Midbrain (tissue), 1 donor: ENCODE results near the gene GNG12.
A peak's percentile ranks its signal among the peaks of the same experiment; 100 is the strongest.
"Not testable (repeated sequence)": the region's sequence is repeated elsewhere in the genome, so short reads cannot be mapped to it uniquely, and the experiment has no call there.

Source experiments
- DNase-seq: peaks from one replicate; lab custom pipeline; 2025; lab: John Stamatoyannopoulos, UW

GNG12 gene

DNA sequence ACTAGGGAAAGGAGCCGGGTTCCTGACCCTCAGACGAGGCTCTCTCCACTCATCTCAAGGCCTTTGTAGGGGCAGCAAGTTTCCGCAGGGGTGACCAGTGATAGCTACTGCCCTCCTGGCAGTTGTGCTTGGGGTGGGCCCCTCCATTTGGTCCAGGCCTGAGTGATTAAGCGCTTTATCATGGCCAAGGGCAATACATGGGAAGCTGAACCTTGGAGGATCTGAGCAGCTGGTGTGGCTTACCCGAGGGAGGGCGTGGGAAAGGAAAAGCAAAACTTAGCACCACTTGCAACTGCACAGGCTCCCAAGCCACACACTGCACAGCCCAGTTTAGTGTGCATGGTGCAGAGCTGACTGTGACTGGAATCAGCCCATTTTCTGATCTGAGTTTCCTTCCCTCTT lies 100.5 kb downstream of the GNG12 start:
- DNase-seq = no peak

DNA sequence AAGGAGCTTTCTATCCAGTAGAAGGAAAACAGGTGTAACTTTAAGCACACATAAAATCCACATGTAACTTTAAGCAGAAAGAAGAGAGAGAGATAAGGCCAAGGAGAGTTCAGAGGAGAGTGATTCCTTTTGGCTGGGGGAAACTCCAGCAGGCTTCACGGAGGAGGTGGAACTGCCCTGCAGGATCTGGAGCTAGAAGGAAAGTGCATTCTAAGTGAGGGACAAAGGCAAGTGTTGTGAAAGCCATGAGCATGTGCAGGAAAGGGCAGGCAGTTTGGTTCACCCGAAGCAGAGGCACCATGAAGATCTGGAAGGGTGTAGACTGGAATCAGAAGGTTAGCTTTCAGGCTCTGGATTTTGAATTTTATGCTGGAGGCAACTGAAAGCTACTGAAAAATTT lies 101.9 kb downstream of the GNG12 start:
- DNase-seq = no peak

- DNase-seq = not testable (repeated sequence)
Observed at GRCh38 chr1:67730312-67730711, 103.0 kb downstream of the GNG12 start.

DNA sequence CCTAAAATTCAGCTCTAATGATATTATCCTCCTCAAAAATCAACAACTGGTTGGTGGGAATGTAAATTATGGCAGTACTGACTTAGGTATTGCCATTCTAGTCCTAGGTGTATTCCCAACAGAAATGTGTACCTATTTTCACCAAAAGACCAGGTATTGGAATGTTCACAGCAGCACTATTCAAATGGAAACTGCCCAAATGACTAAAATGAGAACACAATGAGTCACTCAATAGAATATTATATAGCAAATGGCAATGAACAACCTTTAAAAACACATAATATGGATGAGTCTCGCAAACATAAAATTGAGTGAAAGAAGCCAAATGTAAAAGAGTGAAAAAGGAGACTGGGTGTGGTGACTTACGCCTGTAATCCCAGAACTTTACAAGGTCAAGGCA lies 103.4 kb downstream of the GNG12 start:
- DNase-seq = no peak

DNA sequence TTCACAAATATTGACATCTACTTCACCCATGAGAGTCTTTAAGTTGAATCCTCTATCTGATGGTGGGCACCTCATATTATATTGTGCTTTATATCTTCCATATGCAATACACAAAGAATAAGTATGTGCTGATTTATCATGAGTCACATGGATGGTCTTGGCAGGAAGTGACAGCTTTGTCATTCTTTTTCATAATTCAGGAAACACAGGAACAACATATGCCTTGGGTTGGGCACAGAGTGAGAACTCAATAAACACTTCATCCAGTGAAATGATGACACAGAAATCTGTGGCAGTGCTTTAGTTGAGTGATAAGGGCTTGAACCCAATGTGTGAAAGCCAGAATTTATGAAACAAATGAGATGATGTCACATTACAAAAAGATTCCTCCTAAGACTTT lies 107.0 kb downstream of the GNG12 start:
- DNase-seq = no peak

DNA sequence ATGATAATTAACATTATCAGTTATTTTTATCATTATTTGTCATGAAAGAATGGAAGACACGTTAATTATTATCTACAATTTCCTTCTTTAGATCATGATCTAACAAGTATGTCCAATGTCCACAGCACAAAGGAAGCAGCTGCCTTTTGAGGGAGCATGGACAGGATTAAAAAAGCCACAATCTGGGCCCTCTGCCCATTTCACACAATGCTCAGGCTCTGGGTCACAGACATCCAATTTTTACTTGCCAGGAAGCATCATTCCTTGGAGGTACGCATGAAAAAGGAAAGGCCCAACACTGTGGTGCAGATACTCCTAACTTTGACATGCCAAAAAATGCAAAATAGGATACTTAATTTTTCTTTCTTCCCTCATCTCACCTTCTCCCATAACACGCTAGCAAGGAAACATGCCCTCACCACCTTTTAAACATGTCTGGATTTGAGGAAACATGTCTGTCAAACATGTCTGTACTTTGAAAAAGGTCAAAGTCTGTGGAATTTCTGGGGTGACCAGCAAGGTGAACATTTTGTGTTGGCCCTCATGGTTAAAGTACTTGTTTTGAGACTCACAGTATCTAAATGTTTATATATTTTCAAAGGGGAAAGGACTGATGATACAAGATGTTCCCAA lies 108.2 kb downstream of the GNG12 start:
- DNase-seq = peak; percentile 34

- DNase-seq = no peak
Observed at GRCh38 chr1:67723620-67724019, 109.6 kb downstream of the GNG12 start.

- no peak for DNase-seq
Observed at GRCh38 chr1:67723126-67723525, 110.1 kb downstream of the GNG12 start.

DNA sequence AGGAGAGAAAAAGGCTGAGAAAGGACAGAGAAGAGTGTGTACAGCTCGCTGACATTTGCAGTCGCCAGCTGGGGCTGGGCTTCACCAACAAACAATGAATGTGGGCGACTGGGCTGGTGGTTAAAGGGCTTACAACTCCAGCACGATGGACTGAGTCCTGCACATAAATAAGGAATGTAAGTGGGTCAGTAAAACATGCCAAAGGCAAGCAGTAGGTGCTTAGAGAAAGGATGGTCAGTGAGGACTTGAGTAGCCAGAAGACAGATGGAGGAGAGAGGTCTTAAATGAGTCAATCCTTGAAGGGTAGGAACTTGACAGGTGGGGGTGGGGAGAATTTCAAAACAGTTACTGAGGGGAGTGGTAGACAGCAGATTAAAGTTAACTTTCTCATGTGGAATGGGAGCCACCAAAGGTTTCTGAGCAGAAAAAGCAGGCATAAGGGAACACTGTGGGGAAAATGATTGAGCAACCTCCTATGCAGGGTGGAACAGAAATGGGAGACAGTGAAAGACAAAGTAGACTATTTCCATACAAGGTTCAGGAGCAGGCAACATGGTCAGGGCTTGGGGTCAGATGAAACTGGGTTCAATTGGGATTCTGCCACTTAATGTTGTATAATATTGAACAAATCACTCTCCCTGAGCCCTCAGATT lies 110.8 kb downstream of the GNG12 start:
- DNase-seq = peak; percentile 5

DNA sequence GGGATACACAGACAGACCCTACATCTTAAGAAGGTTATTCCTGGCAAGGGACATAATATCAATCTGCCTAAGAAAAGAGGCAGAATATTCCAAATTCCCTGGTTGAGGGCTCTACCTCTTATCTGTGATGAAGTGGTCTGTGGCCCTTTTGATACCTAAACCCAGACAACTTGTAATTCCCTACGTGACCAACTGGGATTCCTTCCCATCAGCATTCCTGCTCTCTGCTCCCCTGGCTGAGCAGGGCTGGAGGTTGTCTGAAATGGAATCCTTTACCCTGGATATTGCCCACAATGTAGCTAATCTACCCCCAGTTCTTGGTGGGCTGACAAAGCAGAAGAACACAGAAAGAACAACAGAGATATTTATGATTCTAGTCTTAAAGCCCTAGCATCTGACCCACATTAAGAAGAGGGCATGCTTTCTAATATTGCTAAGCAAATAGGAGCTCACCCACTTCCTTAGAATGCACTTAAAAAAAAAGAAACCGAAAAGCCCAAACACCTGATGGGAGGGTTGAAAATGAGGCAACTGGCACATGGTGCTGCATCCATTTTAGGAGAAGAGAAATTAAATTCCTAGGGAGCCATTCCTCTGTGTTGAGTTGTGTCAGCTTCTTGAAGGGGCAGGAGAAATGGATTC lies 111.5 kb downstream of the GNG12 start:
- DNase-seq = no peak

GRCh38 chr1:67721112-67721511 lies 112.2 kb downstream of the GNG12 start:
- no peak for DNase-seq

DNA sequence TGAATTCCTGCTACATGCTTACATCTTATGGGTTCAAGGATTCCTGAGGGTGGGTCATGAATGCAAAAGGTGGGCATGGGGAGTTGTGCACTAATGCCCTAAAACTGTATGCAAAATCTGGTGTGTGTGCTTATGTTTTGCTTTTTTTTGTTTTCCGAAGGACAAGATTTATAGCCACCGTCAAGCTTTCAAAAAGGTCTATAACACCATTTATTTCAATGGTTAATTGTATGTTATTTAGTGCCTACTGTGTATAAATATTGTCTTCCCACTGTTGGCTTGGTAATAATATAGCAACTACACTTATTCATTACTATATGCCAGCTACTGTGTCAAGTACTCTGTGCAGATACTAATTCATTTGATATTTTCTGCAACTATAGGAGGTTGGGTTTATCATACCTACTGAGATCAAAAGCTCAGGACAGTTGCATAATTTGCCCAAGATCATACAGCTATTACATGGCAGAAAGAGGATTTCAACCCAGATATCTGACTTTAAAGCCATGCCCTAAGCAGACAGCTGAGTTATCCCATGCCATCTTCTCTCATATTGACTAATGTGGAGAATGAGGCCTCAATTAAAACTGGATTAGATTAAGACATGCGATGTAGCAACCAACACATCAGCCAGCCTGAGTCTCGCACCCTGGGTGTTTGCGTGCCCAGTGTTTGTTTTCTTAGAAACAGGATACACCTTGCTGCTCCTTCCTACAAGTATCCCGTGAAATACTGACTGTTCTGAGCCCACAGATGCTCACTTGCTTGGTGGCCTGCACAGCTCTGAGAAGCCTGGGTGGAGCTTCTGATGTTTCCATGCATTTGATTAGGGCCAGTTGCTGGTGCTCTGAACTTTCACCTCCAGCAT lies 113.7 kb downstream of the GNG12 start:
- no peak for DNase-seq

GRCh38 chr1:67717876-67718275 lies 115.4 kb downstream of the GNG12 start:
- DNase-seq = no peak

DNA sequence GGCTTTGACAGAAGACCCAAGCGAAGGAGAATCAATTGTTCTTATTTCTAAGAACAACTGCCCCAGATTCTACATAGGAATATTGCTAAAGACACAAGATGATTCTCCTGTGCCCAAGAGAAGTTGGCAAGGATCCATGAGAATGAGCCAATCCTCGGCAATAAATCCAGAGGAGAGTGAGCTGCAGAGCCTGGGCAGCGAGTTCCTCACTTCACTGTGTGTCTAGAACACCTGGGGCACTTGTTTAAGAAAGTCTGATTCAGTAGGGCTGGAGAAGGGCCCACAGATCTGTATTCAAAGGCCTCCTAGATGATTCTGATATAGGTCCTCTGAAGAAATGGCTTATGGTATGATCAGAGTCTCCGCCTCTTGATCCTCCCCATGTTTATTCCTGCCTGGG lies 116.5 kb downstream of the GNG12 start:
- DNase-seq = peak; percentile 21

DNA sequence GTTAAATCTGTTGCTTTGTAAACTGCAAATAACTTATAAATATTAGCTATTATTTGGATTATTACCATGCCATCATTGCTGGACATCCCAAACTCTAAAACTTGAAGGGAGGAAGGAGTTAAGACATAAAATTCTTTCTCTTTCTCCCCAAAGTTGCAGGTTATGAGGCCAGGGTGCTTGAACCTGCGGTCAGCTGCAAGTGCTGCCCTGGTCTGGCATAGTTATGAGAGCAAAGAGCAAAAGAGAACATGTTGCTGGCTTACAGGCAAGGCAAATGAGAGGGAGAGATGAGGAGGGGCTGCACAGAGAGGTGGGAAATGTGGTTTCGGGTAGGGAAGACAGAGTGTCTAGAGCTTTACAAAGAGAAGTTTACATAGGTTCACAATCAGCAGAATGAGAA lies 117.4 kb downstream of the GNG12 start:
- no peak for DNase-seq

GRCh38 chr1:67713057-67713846 lies 120.0 kb downstream of the GNG12 start:
- DNase-seq = no peak

GRCh38 chr1:67711855-67712212 lies 121.4 kb downstream of the GNG12 start:
- DNase-seq = no peak

GRCh38 chr1:67711158-67711854 lies 122.0 kb downstream of the GNG12 start:
- no peak for DNase-seq

- no peak for DNase-seq
Observed at GRCh38 chr1:67710417-67710816, 122.8 kb downstream of the GNG12 start.

DNA sequence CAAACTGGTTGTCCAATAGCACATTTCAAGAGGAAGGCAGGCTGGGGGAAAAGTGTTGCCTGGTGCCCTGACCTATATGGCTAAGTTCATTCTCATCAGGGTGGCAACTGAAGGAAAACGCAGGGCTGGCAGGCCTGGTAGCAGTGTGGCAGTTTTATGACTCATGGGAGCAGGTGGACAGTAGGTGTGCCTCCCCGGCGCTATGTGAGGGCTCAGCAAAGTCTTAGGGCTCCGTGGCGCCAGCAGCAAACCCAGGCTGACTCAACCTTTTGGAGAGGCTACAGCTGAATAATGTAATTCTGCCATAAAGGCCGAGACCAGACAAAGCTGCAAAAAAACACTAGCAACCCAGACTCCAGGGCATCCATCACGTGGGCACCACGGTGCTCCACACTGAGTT lies 124.7 kb downstream of the GNG12 start:
- DNase-seq = no peak
